Psoas muscle (tissue), 8 donors: Measurements from ENCODE around the gene SCARB1. TPM values are rescaled to one million over a fixed set of nuclear protein-coding genes. Genes with fewer than 3 reads are reported as not detected.

Source experiments
- ATAC-seq, 4 donors: fragments of 200-7000 bp; cut with Tn5 transposase; one replicate each; pipeline ENCODE4 v1.9.1; 2020; ENCODE audit warnings: moderate library complexity in 3 of 4, mild to moderate bottlenecking in 2 of 4
- DNase-seq, 2 donors: peaks; one replicate each; pipeline ENCODE4 v3.0.0-alpha.2; 2020
- H3K27ac ChIP-seq: fragments of 200-600 bp; one replicate; pipeline ENCODE4 v1.8.0; 2022
- H3K27me3 ChIP-seq, 3 donors: fragments of 200-600 bp in 1 of 3; one replicate each; pipeline versions ENCODE4 v1.6.1 to v1.8.0; 2013 to 2022; ENCODE audit warnings: low read length in 2 of 3, mild to moderate bottlenecking in 2 of 3, moderate library complexity in 1 of 3; ENCODE audit not compliant: insufficient read depth in 3 of 3
- H3K36me3 ChIP-seq, 2 donors: fragments of 200-600 bp in 1 of 2; one replicate each; pipeline versions ENCODE4 v1.6.1 to v1.8.0; 2013 to 2022; ENCODE audit warnings: low read depth in 1 of 2, mild to moderate bottlenecking in 1 of 2, moderate library complexity in 1 of 2; ENCODE audit not compliant: insufficient read depth in 1 of 2
- H3K4me1 ChIP-seq: fragments of 200-600 bp; one replicate; pipeline ENCODE4 v1.8.0; 2022
- H3K4me3 ChIP-seq: fragments of 200-600 bp; one replicate; pipeline ENCODE4 v1.8.0; 2022; ENCODE audit warnings: mild to moderate bottlenecking
- H3K9me3 ChIP-seq: fragments of 200-600 bp; one replicate; pipeline ENCODE4 v1.8.0; 2022
- WGBS, 3 donors: extraction: QIAGEN DNeasy Blood & Tissue Kit; methylation state at CpG; one replicate each; pipeline versions ENCODE4 v1.1.6 to v1.1.7; 2013; 5-methylcytosine and 5-hydroxymethylcytosine counted together
- intact Hi-C, 2 donors: fragments of 100-400 bp; cut with DNase I; formaldehyde crosslinking; loops; one replicate each; pipeline versions ENCODE4 v1.11.0 to v1.14.2; 2022
- polyA plus RNA-seq, 3 donors: library from polyadenylated mRNA; stranded (reverse); fragments of 200-250 nt; gene quantifications; one replicate each; pipeline ENCODE4 v1.2.3, GENCODE V29; 2013
- total RNA-seq, 4 donors: library from RNA; stranded (reverse); fragmentation: NEBNext Ultra II Directional in 2 of 4; extraction: Animal tissue kit (Norgen Biotek cat#: 25700) in 2 of 4; gene quantifications; one replicate each; pipeline versions ENCODE4 v1.2.1 to v1.2.4, GENCODE V29; 2021 to 2023
- TF ChIP-seq, protein P1 (sequence below): fragments of 200-600 bp; IDR thresholded peaks from one replicate; pipeline ENCODE4 v1.8.0; 2022; ENCODE audit warnings: antibody characterized with exemption
- donor health status: healthy with polysubstance abuse.
- donor health status: DM: no; HTN: no; CAD: no; lungs with moderate emphysema.
- donor health status: Bipolar disorder and iron deficiency.
- donor health status: healthy.
- donor health status: DM: yes; HTN: yes; CAD: no.
- donor health status: DM: no; HTN: no; CAD: no.
- donor health status: DM: no; HTN: no; CAD: no.
- donor health status: DM: yes; HTN: yes; CAD: no.

Gene SCARB1
- total and polyA plus RNA-seq, 7 donors, result 5.7 to 19.6 (median 9.1) TPM

DNA sequence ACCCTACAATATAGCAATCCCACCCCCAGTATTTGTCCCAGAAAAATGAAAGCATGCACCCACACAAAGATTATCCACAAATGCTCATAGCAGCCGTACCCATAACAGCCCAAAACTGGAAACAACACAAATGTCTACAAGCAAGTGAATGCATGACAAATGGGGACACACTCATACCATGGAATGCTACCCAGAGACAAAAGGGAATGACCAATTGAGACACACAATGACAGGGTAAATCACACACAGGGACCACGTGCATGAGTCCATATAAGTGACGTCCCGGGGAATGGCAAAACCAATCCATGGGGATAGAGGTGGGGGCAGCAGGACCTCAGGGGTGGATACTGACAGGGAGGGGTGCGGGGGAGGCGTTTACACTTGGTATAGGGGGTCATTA lies 33.4 kb downstream of the SCARB1 start:
- intact Hi-C loops, result no loop called here
- H3K4me1 ChIP-seq, result peaks cover 15% of the 10 kb centered on the region
- ATAC-seq, result no peak

DNA sequence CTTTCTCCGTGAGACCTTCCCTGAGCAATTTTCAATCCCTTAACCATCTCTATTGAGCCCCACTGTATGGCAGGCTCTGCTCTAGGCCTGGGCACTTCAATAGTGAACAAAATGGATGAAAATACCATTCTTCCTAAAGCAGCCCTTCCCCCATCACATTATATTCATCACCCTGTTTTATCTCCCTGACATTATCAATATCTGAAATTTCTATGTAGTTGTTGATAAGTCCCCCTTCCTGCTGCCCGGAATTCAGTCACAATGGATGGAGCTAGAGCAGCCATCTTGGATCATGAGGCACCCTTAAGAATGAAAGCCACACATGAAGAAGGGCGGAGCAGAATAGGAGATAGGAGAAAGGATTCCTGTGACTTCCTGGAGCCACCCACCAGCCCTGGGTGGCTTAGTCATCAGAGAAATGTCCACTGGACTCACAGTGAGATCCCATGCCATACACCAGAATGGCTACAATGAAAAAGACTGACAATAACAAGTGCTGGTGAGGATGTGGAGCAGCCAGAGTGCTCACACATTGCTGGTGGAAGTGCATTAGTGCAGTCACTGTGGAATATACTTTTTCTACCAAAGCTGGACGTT lies 33.9 kb downstream of the SCARB1 start:
- Histone ChIP-seq H3K27ac (no peak overlapping the region), H3K36me3 (no peaks in the 10 kb centered on the region), H3K27me3 (no peaks in the 10 kb centered on the region), H3K4me3 (no peak overlapping the region), H3K9me3 (no peaks in the 10 kb centered on the region), H3K4me1 (peaks cover 15% of the 10 kb centered on the region)
- intact Hi-C loops, result no loop called here
- WGBS, 3 donors, result 95 to 98% (median 96%) methylated on average over 4 of the region's 4 CpGs
- DNase-seq, result no peak
- no peak for ATAC-seq
- TF ChIP-seq, protein P1, sequence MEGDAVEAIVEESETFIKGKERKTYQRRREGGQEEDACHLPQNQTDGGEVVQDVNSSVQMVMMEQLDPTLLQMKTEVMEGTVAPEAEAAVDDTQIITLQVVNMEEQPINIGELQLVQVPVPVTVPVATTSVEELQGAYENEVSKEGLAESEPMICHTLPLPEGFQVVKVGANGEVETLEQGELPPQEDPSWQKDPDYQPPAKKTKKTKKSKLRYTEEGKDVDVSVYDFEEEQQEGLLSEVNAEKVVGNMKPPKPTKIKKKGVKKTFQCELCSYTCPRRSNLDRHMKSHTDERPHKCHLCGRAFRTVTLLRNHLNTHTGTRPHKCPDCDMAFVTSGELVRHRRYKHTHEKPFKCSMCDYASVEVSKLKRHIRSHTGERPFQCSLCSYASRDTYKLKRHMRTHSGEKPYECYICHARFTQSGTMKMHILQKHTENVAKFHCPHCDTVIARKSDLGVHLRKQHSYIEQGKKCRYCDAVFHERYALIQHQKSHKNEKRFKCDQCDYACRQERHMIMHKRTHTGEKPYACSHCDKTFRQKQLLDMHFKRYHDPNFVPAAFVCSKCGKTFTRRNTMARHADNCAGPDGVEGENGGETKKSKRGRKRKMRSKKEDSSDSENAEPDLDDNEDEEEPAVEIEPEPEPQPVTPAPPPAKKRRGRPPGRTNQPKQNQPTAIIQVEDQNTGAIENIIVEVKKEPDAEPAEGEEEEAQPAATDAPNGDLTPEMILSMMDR, result no peak

More for the DNA sequence above, 33.4 kb downstream of the SCARB1 start:
- Histone ChIP-seq H3K36me3 (no peaks in the 10 kb centered on the region), H3K27ac (no peak overlapping the region), H3K27me3 (no peaks in the 10 kb centered on the region), H3K9me3 (no peaks in the 10 kb centered on the region), H3K4me3 (no peak overlapping the region)
- WGBS, 3 donors, result 96 to 98% (median 98%) methylated on average over 6 of the region's 6 CpGs
- TF ChIP-seq, protein P1, result no peak
- DNase-seq, result no peak

DNA sequence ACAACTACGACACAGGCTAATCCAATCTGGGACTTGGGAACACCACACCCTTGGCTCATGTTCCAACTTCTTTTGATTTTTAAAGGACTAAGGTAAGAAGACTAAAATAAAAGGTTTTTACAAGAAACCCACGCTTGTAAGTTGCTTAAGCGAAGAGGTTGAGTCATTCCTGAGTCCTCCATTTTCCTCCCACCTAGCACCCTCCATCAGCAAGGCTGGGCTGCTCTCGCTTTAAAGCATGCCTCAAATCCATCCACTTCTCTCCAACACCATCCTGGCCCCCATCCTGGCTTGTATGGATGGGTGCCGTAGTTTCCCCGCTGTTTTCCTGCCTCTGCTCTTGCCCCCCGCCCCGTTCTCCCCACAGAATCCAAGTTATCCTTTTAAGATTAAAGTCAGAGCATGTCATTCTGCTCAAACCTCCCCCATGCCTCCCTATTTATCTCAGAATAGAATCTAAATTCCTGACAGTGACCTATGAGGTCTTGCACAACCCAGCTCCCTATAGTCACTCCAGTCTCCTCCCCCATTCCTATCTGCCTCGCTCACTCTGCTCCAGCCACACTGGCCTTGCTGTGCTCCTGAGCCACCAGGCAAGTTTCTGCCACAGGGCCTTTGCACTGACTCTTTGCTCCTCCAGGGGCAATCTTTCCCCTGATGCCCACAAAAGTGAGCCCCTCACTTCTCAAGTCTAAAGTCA lies 34.5 kb downstream of the SCARB1 start:
- intact Hi-C loops, result no loop called here
- WGBS, 3 donors, result 78 to 94% (median 84%) methylated on average over 9 of the region's 9 CpGs
- no peak for DNase-seq
- peak; percentile 65 to 87 (median 68) for ATAC-seq
- Histone ChIP-seq H3K4me3 (no peak overlapping the region), H3K27ac (no peak overlapping the region), H3K9me3 (no peaks in the 10 kb centered on the region), H3K4me1 (peaks cover 15% of the 10 kb centered on the region), H3K36me3 (no peaks in the 10 kb centered on the region), H3K27me3 (no peaks in the 10 kb centered on the region)
- TF ChIP-seq, protein P1, result no peak

DNA sequence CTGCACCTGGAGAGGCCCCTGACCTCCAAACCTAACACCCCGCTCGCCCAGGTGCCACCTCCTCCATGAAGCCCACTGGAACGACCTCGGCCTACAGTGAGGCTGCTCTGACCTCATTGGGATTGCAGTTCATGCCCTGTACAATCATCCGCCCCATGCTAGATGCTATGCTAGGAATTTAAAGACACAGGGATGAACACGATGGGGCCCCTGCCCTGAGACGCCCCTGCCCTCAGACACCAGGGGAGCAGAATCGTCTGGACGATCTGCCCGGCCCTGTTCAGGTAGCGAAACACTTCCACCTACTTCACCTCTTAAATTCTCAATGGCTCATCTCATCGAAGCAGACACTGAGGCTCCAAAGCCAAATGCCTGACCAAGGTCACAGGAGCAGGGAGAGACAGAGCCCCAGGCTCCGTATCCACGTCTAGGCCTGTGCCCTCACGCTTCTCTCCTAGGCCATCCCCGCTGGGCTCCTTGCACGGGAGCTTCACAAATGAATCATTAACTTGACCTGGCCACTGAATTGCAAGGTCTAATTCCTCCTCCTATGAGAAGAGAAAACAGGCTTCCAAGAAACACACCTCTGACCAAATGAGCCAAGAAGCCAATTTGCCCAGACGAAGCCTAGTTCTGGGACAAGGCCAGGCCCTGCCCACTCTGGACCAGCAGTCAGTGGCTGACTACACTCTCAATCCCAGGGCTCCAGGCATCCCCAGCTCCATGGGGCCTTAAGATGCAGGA lies 35.2 kb downstream of the SCARB1 start:
- no peaks in the 10 kb centered on the region for H3K9me3 ChIP-seq
- DNase-seq (no peak), ATAC-seq (peak; percentile 35 to 49 (median 42))
- TF ChIP-seq, protein P1, result no peak
- no peak overlapping the region for H3K4me3 ChIP-seq
- H3K27ac ChIP-seq, result no peak overlapping the region
- 75 to 85% (median 78%) methylated on average over 18 of the region's 18 CpGs for WGBS, 3 donors
- intact Hi-C loops, result no loop called here
- no peaks in the 10 kb centered on the region for H3K27me3 ChIP-seq
- no peaks in the 10 kb centered on the region for H3K36me3 ChIP-seq
- H3K4me1 ChIP-seq, result peaks cover 12% of the 10 kb centered on the region
